ENCODE data around the gene RNU1-2. TPM values are rescaled to one million over a fixed set of nuclear protein-coding genes. Genes with fewer than 3 reads are reported as not detected.
"Not testable (repeated sequence)": the region's sequence is repeated elsewhere in the genome, so short reads cannot be mapped to it uniquely, and the experiment has no call there.

RNU1-2 gene
- total RNA-seq, 4 donors from 2014 or later: under 0.01 TPM; not detected in 3

GRCh38 chr1:16906873-16907272 is 11.1 kb downstream of the RNU1-2 start:
- Histone ChIP-seq H3K4me1 (peaks cover 13 to 15% of the 10 kb centered on the region in 2 donors), H3K36me3 (no peaks in the 10 kb centered on the region), H3K27me3 (no peaks in the 10 kb centered on the region), H3K27ac (peak overlapping the region in 3 of 4 donors; percentile 88 to 94 (median 92)), H3K4me3 (no peak overlapping the region), H3K9me3 (no peaks in the 10 kb centered on the region)
- no peak for TF ChIP-seq POLR2A (IDR thresholded peaks at IDR 0.05)
- TF ChIP-seq CTCF (IDR thresholded peaks at IDR 0.05 in 4 of 5, conservative IDR thresholded peaks at IDR 0.05 in 1 of 5): no peak
- ATAC-seq: no peak
- intact Hi-C loops (cut with DNase I; ENCODE audit: low total_unique reads): loop anchor here (5.0 to 10.0 kb wide), 3 partner anchors 145 to 412 kb away; partner anchors contain the start of gene SDHB
- DNase-seq: no peak
- in situ Hi-C loops (cut with MboI; ENCODE audit: low sequenced_read_pairs in 4 of 4): no loop called here

- peaks cover 13 to 18% of the 10 kb centered on the region in 2 donors for H3K4me1 ChIP-seq
- no peaks in the 10 kb centered on the region for H3K36me3 ChIP-seq
- H3K27ac ChIP-seq: peak overlapping the region in 1 of 4 donors; percentile 10
- no peak overlapping the region for H3K4me3 ChIP-seq
- H3K9me3 ChIP-seq: no peaks in the 10 kb centered on the region
- H3K27me3 ChIP-seq: no peaks in the 10 kb centered on the region
- intact Hi-C loops (cut with DNase I; ENCODE audit: low total_unique reads): loop anchor here (5.0 to 10.0 kb wide), 3 partner anchors 144 to 413 kb away; partner anchors contain the start of gene SDHB
- DNase-seq (no peak), ATAC-seq (no peak)
- in situ Hi-C loops (cut with MboI; ENCODE audit: low sequenced_read_pairs in 4 of 4): no loop called here
- TF ChIP-seq POLR2A (IDR thresholded peaks at IDR 0.05) (no peak), CTCF (IDR thresholded peaks at IDR 0.05 in 4 of 5, conservative IDR thresholded peaks at IDR 0.05 in 1 of 5) (no peak)
These were observed 12.3 kb downstream of the RNU1-2 start for GRCh38 chr1:16907870-16908758.

- ATAC-seq; in situ Hi-C loops (cut with MboI; ENCODE audit: low sequenced_read_pairs in 4 of 4); H3K4me3 ChIP-seq; DNase-seq; H3K27me3 ChIP-seq; intact Hi-C loops (cut with DNase I; ENCODE audit: low total_unique reads); H3K27ac ChIP-seq; H3K9me3 ChIP-seq; H3K36me3 ChIP-seq: not testable (repeated sequence)
- peaks cover 13% of the 10 kb centered on the region in 2 donors for H3K4me1 ChIP-seq
These were observed 16.3 kb downstream of the RNU1-2 start for GRCh38 chr1:16911851-16912721.

- H3K9me3 ChIP-seq; intact Hi-C loops (cut with DNase I; ENCODE audit: low total_unique reads); H3K27me3 ChIP-seq; H3K36me3 ChIP-seq; ATAC-seq; in situ Hi-C loops (cut with MboI; ENCODE audit: low sequenced_read_pairs in 4 of 4); H3K27ac ChIP-seq: not testable (repeated sequence)
- Histone ChIP-seq H3K4me3 (peak overlapping the region in 1 of 4 donors; percentile 60), H3K4me1 (peaks cover 13% of the 10 kb centered on the region in 2 donors)
- peak in 1 of 2 donors; percentile 18 for DNase-seq
These were observed 17.0 kb downstream of the RNU1-2 start for GRCh38 chr1:16912742-16913141.

GRCh38 chr1:16913181-16913832 is 17.5 kb downstream of the RNU1-2 start:
- intact Hi-C loops (cut with DNase I; ENCODE audit: low total_unique reads) (no loop called here), in situ Hi-C loops (cut with MboI; ENCODE audit: low sequenced_read_pairs in 4 of 4) (no loop called here)
- TF ChIP-seq POLR2A (IDR thresholded peaks at IDR 0.05) (no peak), CTCF (IDR thresholded peaks at IDR 0.05 in 4 of 5, conservative IDR thresholded peaks at IDR 0.05 in 1 of 5) (no peak)
- Histone ChIP-seq H3K4me3 (peak overlapping the region; percentile 60 to 74 (median 66)), H3K9me3 (no peaks in the 10 kb centered on the region), H3K4me1 (peaks cover 13% of the 10 kb centered on the region in 2 donors), H3K27ac (peak overlapping the region; percentile 74 to 81 (median 78)), H3K36me3 (no peaks in the 10 kb centered on the region), H3K27me3 (no peaks in the 10 kb centered on the region)
- no peak for ATAC-seq
- no peak for DNase-seq

Data from gastrocnemius medialis (tissue), 4 donors.